SK-N-MC (cell line): ENCODE data around the gene SLBP.

Experiments used
- EZH2 ChIP-seq: fragments of 200-600 bp; sonication (generic); IDR thresholded peaks from one replicate; pipeline ENCODE4 v1.6.1; 2017; ENCODE audit warnings: antibody characterized with exemption
- FOXP2 ChIP-seq: optimal IDR thresholded peaks from 2 replicates; pipeline ENCODE3; 2011; ENCODE audit warnings: mild to moderate bottlenecking, moderate library complexity; ENCODE audit not compliant: insufficient read depth; ENCODE audit errors: extremely low read length, control extremely low read depth
- POLR2AphosphoS5 ChIP-seq: IDR thresholded peaks from 2 replicates; pipeline ENCODE4 v1.6.1; 2012; ENCODE audit warnings: mild to moderate bottlenecking, low read depth, low read length, borderline replicate concordance

DNA sequence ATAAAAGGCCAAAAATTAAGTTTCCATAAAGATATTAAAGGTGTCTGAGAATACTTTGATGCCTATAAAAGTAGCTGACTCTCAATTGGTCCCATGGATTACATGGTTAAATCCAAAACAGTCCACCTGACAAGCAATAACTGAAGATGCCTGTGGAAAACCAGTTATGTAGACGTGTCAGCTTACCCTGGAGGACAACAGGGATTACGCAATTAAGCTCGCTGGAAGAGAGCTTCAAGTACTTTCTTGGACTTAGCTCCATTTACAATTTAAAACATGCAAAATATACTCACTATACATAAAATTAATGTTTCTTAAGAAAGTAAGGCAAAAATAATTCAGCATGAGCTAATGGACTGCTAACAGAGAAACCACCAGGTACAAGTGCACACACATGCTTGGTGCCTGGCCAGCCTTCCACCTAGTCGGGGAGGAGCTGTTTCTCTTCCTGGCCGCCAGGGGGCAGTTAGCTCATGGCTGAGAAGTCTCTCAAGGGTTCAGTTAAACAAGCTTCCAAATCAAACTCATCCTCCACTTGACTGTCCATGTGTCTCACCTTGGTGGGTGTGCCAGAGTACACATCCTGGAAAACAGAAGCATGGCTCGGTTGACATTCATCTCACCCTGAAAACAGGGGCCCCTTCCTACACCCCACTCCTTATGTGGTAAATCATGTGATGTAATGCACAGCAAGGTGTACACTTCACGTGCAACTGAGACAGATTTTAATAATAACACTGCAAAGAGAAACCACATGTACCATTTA, 18.8 kb downstream of the SLBP start:
- TF ChIP-seq EZH2 (no peak), FOXP2 (no peak), POLR2AphosphoS5 (no peak)
